HEK293 (cell line): ENCODE results near the gene NOS1.

Source experiments
- CTCF ChIA-PET: fragments of 350-600 bp; formaldehyde crosslinking; extraction: SDS; loops from one replicate; lab custom pipeline; 2021; ENCODE audit warnings: antibody characterized with exemption; lab: Yijun Ruan, JAX
- POLR2A ChIA-PET: fragments of 300-600 bp; formaldehyde crosslinking; extraction: SDS; loops from one replicate; lab custom pipeline; 2020; ENCODE audit warnings: antibody characterized with exemption, inconsistent platforms; lab: Yijun Ruan, JAX
- H3K27ac ChIP-seq: fragments of 200-500 bp; sonication (Bioruptor generic); 2 replicates; pipeline ENCODE4 v1.5.1; 2014; ENCODE audit warnings: low read depth, low read length, control low read depth, inconsistent platforms; ENCODE audit errors: extremely low read depth
- H3K36me3 ChIP-seq, 2 experiments: fragments of 200-500 bp in 1 of 2; sonication (Bioruptor generic) in 1 of 2; 1 replicate in 1 of 2; 2 replicates in 1 of 2; pipeline ENCODE4 v1.5.1; 2014 to 2017; ENCODE audit warnings: inconsistent platforms in 2 of 2, low read length in 2 of 2; ENCODE audit not compliant: control insufficient read depth in 2 of 2, insufficient read depth in 1 of 2
- H3K4me1 ChIP-seq: fragments of 200-500 bp; sonication (Bioruptor generic); 2 replicates; pipeline ENCODE4 v1.5.1; 2014; ENCODE audit warnings: mild to moderate bottlenecking, low read length, inconsistent platforms; ENCODE audit not compliant: control insufficient read depth, insufficient read depth
- H3K4me3 ChIP-seq: 2 replicates; pipeline ENCODE4 v1.5.1; 2011; ENCODE audit warnings: low read depth, mild to moderate bottlenecking, control low read depth, low read length, moderate library complexity
- H3K9me3 ChIP-seq: fragments of 200-500 bp; sonication (Bioruptor generic); 2 replicates; pipeline ENCODE4 v1.5.1; 2014; ENCODE audit warnings: low read depth, low read length, inconsistent platforms; ENCODE audit not compliant: control insufficient read depth, insufficient read depth
- CTCF ChIP-seq: fragments of 450-650 bp; formaldehyde crosslinking; IDR thresholded peaks from 2 replicates; pipeline ENCODE4 v1.5.1; 2016; ENCODE audit warnings: missing biosample characterization, missing genetic modification characterization
- KLF7 ChIP-seq: fragments of 450-650 bp; formaldehyde crosslinking; IDR thresholded peaks from 2 replicates; pipeline ENCODE4 v1.5.1; 2016; ENCODE audit warnings: missing biosample characterization, missing genetic modification characterization, borderline replicate concordance
- MZF1 ChIP-seq: fragments of 450-650 bp; formaldehyde crosslinking; IDR thresholded peaks from 2 replicates; pipeline ENCODE4 v1.5.1; 2017; ENCODE audit warnings: missing biosample characterization, missing genetic modification characterization, borderline replicate concordance
- RBAK ChIP-seq: fragments of 450-650 bp; formaldehyde crosslinking; IDR thresholded peaks from 2 replicates; pipeline ENCODE4 v1.5.1; 2016; ENCODE audit warnings: missing biosample characterization, missing genetic modification characterization
- ZBTB26 ChIP-seq: fragments of 450-650 bp; formaldehyde crosslinking; optimal IDR thresholded peaks from 2 replicates; pipeline ENCODE3; 2016; ENCODE audit warnings: missing biosample characterization, mild to moderate bottlenecking, missing genetic modification characterization
- ZFP37 ChIP-seq: fragments of 450-650 bp; formaldehyde crosslinking; IDR thresholded peaks from 2 replicates; pipeline ENCODE4 v1.5.1; 2016; ENCODE audit warnings: missing biosample characterization, missing genetic modification characterization
- ZNF138 ChIP-seq: fragments of 450-650 bp; formaldehyde crosslinking; IDR thresholded peaks from 2 replicates; pipeline ENCODE4 v1.5.1; 2016; ENCODE audit warnings: missing biosample characterization, missing genetic modification characterization, borderline replicate concordance
- ZNF146 ChIP-seq: fragments of 450-650 bp; formaldehyde crosslinking; IDR thresholded peaks from 2 replicates; pipeline ENCODE4 v1.5.1; 2016; ENCODE audit warnings: missing biosample characterization, missing genetic modification characterization
- ZNF175 ChIP-seq: fragments of 450-650 bp; formaldehyde crosslinking; IDR thresholded peaks from 2 replicates; pipeline ENCODE4 v1.5.1; 2016; ENCODE audit warnings: missing biosample characterization, missing genetic modification characterization
- ZNF239 ChIP-seq: fragments of 450-650 bp; formaldehyde crosslinking; IDR thresholded peaks from 2 replicates; pipeline ENCODE4 v1.5.1; 2016; ENCODE audit warnings: missing biosample characterization, missing genetic modification characterization
- ZNF394 ChIP-seq: fragments of 450-650 bp; formaldehyde crosslinking; IDR thresholded peaks from 2 replicates; pipeline ENCODE4 v1.5.1; 2016; ENCODE audit warnings: missing biosample characterization, missing genetic modification characterization, mild to moderate bottlenecking, moderate library complexity, borderline replicate concordance
- ZNF404 ChIP-seq: fragments of 450-650 bp; formaldehyde crosslinking; IDR thresholded peaks from 2 replicates; pipeline ENCODE4 v1.5.1; 2017; ENCODE audit warnings: missing biosample characterization, missing genetic modification characterization
- ZNF544 ChIP-seq: fragments of 450-650 bp; formaldehyde crosslinking; IDR thresholded peaks from 2 replicates; pipeline ENCODE4 v1.5.0; 2017; ENCODE audit warnings: missing biosample characterization, missing genetic modification characterization
- ZNF571 ChIP-seq: fragments of 450-650 bp; formaldehyde crosslinking; IDR thresholded peaks from 2 replicates; pipeline ENCODE4 v1.5.0; 2017; ENCODE audit warnings: missing biosample characterization, missing genetic modification characterization
- ZNF704 ChIP-seq: fragments of 450-650 bp; formaldehyde crosslinking; IDR thresholded peaks from 2 replicates; pipeline ENCODE4 v1.5.1; 2016; ENCODE audit warnings: missing biosample characterization, missing genetic modification characterization
- ZNF747 ChIP-seq: fragments of 450-650 bp; formaldehyde crosslinking; IDR thresholded peaks from 2 replicates; pipeline ENCODE4 v1.5.1; 2016; ENCODE audit warnings: missing biosample characterization, missing genetic modification characterization
- ZNF76 ChIP-seq: fragments of 450-650 bp; formaldehyde crosslinking; IDR thresholded peaks from 2 replicates; pipeline ENCODE4; 2016; ENCODE audit warnings: low read depth, missing biosample characterization, missing genetic modification characterization, borderline replicate concordance
- ZNF843 ChIP-seq: fragments of 450-650 bp; formaldehyde crosslinking; IDR thresholded peaks from 2 replicates; pipeline ENCODE4 v1.5.1; 2016; ENCODE audit warnings: missing biosample characterization, missing genetic modification characterization
- TF ChIP-seq, protein P1 (sequence below): fragments of 450-650 bp; formaldehyde crosslinking; IDR thresholded peaks from 2 replicates; pipeline ENCODE4 v1.5.1; 2016; ENCODE audit warnings: missing biosample characterization, missing genetic modification characterization
- TF ChIP-seq, protein P2 (sequence below): fragments of 450-650 bp; formaldehyde crosslinking; IDR thresholded peaks from 2 replicates; pipeline ENCODE4 v1.5.0; 2017; ENCODE audit warnings: missing biosample characterization, missing genetic modification characterization, borderline replicate concordance

NOS1 gene

GRCh38 chr12:117162167-117162539 lies 199.3 kb downstream of the NOS1 start (continued):
- TF ChIP-seq, protein P1, sequence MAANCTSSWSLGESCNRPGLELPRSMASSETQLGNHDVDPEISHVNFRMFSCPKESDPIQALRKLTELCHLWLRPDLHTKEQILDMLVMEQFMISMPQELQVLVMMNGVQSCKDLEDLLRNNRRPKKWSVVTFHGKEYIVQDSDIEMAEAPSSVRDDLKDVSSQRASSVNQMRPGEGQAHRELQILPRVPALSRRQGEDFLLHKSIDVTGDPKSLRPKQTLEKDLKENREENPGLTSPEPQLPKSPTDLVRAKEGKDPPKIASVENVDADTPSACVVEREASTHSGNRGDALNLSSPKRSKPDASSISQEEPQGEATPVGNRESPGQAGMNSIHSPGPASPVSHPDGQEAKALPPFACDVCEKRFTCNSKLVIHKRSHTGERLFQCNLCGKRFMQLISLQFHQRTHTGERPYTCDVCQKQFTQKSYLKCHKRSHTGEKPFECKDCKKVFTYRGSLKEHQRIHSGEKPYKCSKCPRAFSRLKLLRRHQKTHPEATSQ (tag by site-specific recombination) = no peak
- TF ChIP-seq ZNF175 (tag by site-specific recombination) = no peak
- no peak for TF ChIP-seq ZNF843 (tag by site-specific recombination)

GRCh38 chr12:117161460-117162166 lies 199.8 kb downstream of the NOS1 start:
- POLR2A ChIA-PET = no interaction called here
- TF ChIP-seq ZNF571 (no peak), ZNF146 (tag by site-specific recombination) (no peak), ZNF239 (tag by site-specific recombination) (no peak), ZNF404 (no peak), ZNF544 (no peak), ZNF76 (tag by site-specific recombination) (no peak), ZBTB26 (tag by site-specific recombination) (no peak), KLF7 (tag by site-specific recombination) (no peak), CTCF (tag by site-specific recombination) (no peak), ZNF138 (no peak), ZNF747 (tag by site-specific recombination) (no peak), ZNF394 (tag by site-specific recombination) (no peak), RBAK (no peak), MZF1 (tag by site-specific recombination) (no peak), ZNF704 (no peak), ZFP37 (tag by site-specific recombination) (no peak)
- TF ChIP-seq, protein P2, sequence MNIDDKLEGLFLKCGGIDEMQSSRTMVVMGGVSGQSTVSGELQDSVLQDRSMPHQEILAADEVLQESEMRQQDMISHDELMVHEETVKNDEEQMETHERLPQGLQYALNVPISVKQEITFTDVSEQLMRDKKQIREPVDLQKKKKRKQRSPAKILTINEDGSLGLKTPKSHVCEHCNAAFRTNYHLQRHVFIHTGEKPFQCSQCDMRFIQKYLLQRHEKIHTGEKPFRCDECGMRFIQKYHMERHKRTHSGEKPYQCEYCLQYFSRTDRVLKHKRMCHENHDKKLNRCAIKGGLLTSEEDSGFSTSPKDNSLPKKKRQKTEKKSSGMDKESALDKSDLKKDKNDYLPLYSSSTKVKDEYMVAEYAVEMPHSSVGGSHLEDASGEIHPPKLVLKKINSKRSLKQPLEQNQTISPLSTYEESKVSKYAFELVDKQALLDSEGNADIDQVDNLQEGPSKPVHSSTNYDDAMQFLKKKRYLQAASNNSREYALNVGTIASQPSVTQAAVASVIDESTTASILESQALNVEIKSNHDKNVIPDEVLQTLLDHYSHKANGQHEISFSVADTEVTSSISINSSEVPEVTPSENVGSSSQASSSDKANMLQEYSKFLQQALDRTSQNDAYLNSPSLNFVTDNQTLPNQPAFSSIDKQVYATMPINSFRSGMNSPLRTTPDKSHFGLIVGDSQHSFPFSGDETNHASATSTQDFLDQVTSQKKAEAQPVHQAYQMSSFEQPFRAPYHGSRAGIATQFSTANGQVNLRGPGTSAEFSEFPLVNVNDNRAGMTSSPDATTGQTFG (tag by site-specific recombination) = no peak
- H3K4me3 ChIP-seq = no peak overlapping the region
- no peaks in the 10 kb centered on the region for H3K9me3 ChIP-seq
- H3K36me3 ChIP-seq = peaks cover 56 to 97% of the 10 kb centered on the region in 2 experiments
- H3K27ac ChIP-seq = no peak overlapping the region
- H3K4me1 ChIP-seq = no peaks in the 10 kb centered on the region
- CTCF ChIA-PET = no interaction called here
